Activated CD4-positive, alpha-beta T cell treated with anti-CD3 and anti-CD28 coated beads for 1 hour (primary cell): ENCODE data around the gene CLN6.
"Not testable (repeated sequence)": the region's sequence is repeated elsewhere in the genome, so short reads cannot be mapped to it uniquely, and the experiment has no call there.

Experiments used
- DNase-seq: peaks from one replicate; pipeline ENCODE4 v3.0.0-alpha.2; 2020

The CLN6 gene

DNA sequence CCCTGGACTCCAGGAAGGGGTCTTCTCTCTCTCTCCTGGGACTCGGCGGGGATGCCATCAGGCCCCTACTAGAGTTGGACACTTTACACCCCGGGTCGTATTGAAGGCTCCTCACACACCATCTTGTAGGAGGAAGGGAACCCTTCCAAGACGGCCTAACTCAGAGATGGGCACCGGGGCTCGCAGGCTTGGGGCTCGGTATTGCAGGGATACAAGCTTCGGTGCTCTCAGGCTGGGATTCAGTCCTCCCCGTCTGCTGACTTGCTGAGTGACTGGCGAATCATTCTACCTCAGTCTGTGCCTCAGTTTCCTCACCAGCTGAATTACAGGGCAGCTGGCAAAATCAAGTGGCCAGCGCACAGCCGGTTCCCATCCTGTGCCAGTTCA lies 24.0 kb downstream of the CLN6 start:
- no peak for DNase-seq

DNA sequence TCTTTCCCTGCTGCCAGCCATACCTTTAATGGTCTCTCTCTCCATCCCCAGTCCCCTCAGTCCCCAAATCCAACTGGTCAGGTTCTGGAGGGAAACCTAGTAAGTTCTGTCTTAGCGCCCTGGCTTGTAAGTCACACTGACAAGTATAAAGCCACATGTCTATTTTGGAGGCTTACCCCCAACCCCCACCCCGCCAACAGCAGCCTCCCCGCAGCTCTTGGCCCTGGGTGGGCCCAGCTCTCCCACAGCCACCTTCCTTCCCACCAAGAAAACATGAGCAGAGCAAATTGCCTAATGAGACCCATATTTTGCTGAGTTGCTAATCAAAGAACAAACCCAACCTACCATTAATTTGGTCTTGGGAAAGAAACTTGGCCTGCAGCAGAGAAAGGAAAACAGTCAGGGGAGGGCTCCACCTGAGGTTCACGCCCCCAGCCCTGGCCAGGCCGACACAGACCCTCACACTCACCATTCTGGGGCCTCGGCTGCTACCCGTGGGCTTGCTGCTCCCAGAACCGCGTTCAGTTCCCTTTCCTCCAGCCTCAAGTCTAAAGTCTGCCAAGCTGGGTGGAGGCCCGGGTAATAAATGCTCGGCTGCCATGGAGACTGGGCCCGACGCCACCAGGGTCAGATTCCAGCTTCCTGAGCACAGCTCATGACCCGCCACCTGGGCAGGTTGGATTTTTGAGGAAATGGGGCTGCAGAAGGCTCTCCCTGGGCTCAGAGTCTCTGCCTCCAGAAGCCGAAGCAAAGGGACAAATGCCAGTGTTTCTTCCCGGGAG lies 24.6 kb downstream of the CLN6 start, which contains the start of gene CALML4:
TSS of gene CALML4 (minus strand) at position 557 of the 782 bp plus-strand sequence. CDS start at position 472, 85 bp downstream.
- DNase-seq, result no peak

DNA sequence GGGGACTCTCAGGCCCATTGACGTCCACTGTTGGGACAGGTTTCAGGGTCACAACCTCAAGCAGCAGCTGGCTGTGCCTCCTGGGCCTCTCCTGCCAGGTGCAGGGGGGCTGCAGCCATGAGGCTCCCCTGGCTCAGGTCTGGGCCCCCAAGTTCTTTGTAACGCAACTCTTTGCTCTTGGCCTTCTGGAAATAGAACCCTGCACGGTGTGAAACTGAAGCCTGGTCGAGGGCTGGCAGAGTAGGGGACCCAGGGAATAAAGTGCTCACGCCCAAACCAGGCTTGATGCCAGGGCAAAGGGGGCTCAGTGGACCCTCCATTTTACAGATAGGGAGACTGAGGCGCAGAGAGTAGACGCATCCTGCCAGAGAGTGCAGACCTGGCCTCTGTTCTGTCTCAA lies 25.2 kb downstream of the CLN6 start:
- DNase-seq, result no peak

DNA sequence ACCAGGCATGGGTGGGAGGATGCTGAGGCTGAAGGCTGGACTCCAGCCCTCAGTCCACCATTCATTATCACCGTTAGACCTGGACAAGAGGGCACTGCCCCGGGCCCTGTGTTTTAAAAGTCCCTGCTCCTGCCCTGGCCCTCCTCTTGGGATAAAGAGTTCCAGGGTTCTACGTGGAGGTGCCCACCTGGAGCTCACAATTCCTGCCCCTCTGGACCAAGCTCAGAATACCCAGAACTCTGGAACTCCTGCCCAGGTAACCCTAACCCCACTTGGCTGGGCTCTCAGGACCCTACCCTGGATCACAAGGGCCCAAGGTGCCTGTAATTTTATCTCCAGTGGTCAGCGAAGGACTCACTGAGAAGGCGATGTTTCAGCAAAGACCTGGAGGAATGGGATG lies 25.6 kb downstream of the CLN6 start:
- DNase-seq, result no peak

DNA sequence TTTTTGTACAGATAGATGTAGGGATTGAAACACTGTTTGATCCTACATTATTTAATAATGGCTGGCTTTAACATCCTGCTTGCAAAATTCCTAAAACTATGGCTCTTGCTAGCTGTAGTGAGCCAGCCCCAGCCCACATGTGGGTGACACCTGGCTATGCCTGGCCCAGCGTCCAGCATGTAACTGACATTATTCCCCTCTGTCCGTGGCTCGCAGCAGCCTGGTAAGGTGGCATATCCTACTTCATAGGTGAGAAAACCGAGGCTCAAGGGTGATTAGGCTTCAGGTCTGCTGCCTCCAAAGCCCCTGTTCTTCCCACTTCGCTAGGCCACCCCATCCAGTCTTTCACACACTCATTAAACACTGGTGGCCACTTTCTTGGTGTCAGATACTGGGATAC lies 26.0 kb downstream of the CLN6 start:
- DNase-seq, result no peak

DNA sequence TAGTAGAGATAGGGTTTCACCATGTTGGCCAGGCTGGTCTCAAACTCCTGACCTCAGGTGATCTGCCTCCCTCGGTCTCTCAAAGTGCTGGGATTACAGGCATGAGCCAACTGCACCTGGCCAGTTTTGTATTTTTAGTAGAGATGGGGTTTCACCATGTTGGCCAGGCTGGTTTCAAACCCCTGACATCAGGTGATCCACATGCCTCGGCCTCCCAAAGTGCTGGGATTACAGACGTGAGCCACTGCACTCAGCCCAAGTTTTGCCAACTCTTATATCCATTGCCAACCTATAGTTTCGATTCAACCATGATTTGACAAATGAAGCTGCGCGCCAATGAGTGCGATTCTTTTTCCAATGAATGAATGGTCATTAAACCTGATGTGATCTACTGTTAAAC lies 26.5 kb downstream of the CLN6 start:
- DNase-seq, result not testable (repeated sequence)

DNA sequence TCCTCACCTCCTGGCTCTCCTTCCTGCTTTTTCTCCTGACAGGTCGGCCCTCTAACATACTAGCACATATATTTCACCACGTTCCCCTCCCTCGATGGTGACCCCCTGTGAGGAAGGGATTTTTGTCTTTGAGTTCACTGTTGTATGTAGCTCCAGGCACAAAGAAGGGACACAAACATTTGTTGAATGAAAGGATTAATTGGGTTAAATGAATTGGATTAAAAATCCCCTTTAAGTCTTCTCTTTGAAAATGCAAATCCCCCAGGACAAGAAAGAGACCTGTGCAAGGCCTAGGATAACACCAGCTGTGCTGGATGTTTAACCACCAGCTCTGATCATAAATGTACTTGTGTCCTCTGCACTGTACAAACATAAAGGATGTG lies 27.7 kb downstream of the CLN6 start:
- DNase-seq, result no peak

DNA sequence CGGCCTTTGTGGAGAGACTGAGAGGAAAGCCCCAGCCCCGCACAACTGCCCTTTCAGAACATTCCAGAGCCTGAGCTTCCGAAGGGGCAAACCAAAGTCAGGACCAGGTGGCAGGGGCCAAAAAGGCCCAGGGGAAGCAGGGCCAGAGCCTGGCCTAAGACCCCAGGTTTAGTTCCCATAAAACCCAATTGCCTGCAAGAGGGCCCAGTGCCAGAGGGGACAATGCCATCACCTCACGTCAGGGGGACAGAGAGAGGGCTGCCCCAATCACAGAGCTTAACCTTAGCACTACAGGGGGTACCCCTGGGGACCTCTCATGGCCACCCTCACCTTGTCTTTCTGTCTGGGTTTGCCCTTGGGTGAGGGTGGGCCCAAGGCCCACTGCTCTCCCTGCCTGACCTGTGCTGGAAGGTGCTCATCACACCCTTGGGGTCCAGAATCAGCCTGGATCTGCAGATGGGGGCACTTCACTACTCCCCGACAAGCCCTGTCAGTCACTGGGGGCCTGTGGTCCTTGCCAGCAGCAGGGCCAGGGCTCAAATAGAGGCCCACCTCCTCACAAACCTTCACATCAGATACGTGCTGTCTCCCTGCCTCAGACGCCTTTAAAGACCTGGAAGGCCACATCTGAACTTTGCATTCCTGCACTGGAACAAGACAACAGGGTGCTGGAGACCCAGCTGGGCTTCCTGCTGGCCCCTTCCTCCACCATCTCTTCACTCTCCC lies 28.2 kb downstream of the CLN6 start:
- DNase-seq, result no peak

DNA sequence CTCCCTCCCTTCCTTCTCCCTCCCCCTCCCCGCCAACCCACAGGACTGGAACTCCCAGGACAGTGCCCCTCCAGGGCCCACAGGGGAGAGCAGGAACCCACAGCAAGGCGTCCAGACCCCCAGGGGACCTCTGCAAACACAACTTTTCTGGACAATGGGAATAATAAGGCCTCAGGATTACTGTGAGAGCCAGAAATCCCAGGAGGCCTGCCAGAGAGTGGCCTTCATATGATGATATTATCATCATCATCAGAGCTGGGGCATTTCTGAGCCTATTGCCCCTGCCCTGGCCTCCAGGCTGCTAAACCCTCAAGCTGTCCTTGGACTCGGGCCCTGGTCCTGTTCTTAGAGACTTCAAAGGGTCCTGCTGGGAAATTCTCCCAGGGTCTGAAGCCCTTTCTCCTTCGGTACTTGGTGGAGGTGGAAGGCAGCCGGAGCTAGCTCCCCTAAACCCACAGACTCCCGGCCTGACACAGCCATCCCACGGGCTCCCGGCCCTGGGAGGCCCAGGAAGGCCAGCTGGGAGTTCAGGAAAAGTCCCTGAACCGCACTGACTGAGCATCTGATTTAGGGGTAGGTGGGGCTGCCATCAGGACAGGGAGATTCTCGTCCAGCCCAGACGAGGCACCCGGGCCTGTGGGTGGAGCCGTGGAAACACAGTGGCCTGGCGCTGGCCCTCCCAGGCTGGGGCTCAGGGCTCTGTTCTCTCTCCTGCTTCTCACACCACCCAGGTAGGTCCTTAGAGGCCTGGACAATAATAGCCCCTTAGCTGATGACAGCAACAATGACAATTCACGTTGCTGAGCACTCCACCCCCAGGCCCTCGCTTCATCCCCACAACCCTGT lies 29.3 kb downstream of the CLN6 start:
- DNase-seq, result no peak

DNA sequence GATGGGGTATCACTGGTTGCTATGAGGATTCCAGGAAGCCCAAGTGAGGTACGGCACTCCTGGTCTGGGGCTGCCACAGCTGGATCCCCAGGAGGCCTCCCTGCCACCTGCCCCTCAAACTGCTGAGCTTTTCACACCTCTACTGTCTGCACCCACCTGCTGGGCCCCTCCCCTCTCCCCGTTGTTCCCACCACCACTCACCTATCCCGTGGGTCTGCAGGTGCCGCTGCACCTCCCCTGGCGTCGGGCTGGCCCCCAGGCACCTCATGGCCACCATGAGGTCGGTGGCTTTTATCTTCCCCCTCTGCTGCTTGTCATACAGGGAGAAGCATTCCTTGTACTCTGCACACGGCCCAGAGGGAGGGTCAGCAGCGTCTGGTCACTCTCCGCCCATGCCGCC lies 30.2 kb downstream of the CLN6 start:
- no peak for DNase-seq

DNA sequence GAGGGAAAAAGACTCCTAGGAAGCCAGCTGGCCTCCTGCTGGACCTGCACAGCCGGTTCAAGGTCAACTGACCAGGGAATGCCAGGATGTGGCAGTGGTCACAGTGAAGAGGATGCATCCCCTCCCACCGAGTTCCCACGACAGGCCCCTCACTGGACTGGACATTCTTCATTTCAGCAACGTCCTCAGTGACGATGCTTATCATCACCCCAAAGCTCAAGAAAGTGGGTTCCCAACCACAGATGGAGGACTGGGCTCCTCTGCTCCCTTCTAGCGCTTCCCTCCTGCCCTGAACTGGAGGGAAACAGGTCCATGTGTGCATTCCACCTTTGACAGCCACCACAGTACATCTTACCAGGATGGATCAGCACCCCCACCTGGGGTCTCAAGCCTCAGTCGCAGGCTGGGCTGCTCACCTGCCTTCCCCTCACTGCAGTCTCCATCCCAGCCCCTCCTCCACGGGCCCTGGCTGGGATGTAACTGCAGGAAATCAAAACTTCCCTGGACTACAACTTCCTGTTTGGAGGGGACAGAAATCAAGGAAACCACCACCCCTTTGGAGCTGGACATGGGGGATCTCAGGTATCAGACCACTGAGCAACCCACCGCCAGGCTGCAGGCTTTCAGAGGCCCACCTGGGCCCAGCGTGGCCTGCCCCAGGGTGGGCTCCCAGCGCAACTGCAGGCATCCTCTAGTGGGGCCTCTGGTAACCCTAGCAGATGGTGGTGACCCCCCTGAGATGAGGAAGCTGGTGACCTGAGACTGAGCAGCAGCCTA lies 31.7 kb downstream of the CLN6 start:
- DNase-seq, result no peak

DNA sequence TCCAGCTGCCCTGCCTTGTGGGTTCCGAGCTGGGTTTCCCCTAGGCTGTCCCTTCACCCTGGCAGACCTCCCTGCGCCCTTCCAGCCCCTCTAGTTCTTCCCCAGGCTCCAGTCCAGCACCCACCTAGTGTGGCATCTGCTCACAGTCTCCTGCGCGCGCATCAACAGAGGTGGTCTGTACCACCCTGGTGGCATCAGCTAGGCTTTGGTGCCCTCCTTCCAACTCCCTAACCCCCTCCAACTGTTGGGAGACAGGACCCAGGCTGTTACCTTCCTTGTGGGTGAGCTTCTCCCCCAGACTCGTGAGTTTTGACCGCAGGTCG lies 32.4 kb downstream of the CLN6 start:
- DNase-seq, result no peak

DNA sequence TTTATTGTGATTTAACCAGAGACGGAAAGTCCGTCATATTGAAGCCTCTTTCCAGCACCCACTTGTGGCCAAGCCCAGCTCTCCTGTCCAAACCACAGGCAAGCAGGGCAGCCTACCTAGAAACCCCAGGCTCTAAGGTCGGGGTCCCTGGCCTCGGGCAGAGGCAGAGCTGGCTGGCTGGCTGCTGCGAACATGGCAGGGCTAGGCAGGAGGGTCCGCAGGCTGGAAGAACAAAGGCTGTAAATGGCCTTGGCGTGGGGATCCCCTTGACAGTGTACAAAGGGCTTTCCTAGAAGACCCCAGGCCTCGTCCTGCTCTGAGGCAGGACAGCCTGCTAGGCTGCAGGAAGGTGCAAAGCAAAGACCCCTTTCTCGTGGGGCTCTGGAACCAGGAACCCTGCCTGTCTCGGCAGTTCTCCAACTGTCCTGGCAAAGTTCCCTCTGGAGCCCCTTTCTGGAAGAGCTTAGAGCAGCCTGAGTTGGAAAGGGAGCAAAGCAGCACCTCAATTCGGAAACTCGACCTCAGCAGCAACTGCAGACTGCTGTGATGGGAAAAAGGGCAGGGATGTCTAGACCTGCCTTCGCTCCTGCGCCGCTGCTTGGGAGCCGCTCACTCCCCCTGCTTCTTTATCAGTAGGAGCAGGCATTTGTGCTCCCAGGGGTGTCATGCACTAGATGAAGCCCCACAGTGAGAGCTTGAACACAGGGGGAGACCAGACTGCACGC lies 32.9 kb downstream of the CLN6 start:
- no peak for DNase-seq

DNA sequence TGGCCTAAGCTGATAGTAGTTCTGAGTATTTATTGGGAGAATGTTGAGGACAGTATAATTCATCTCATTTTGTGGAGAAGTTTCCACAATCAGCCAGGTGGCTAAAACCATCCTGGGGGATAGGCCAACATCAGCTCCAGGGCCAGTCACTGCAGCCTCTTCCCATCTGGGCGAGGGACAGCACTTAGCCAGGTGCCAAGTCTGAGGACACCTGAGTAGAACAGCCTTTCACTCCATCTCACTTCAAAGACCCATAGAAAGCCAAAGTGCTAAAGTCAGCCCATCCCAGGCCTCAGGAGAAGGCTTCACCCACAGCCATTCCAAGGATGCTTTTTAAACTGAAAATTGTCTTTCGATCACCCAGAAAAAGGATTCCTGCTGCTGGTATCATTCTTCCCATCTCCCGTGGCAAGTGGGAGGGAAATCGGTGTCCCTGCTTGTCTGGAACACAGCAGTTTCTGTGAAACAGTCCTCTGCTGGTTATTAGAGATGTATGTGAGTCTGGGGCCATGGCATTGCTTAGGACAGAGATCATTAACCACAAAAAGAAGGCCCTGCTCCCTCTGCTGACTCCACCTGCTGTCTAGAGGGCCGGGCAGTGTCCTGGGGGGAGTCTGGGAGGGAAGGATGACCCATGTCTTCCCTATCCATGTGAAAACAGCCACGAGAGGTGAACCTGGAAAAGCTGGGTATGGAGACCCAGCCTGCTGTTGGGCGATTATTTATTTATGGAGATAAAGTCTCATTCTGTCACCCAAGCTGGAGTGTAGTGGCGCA lies 34.0 kb downstream of the CLN6 start:
- DNase-seq, result no peak

DNA sequence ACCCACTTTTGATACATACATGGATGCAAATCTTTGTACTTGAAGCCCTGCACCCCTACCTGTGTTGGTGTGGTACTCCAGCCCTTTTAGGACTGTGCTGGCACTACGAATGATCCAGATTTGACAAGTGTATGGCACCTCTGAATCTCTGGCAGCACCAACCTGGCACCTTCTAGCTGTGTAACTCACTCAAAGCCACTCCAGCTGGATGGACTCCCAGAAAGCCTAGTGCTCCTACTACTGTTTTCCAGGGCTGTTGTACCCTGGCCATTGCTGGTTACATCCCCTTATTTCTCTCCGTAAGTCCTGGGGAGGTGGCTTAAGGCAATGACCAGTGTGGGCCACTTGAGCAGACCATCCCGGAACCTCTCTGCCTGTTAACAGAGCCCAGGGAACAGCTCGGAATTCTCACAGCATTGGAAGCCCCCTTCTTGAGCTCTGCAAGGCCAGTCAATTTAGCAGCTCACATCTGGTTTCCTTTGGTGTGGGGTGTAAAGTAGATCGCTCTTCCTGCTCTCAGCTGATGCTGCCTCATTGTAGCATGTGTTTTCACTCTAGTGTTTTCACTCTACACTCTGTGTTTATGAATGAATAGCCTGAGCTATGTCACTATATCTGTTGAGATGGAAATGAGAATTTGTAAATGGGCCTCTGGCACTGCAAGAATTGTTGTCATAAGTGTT lies 36.6 kb downstream of the CLN6 start:
- DNase-seq, result no peak

DNA sequence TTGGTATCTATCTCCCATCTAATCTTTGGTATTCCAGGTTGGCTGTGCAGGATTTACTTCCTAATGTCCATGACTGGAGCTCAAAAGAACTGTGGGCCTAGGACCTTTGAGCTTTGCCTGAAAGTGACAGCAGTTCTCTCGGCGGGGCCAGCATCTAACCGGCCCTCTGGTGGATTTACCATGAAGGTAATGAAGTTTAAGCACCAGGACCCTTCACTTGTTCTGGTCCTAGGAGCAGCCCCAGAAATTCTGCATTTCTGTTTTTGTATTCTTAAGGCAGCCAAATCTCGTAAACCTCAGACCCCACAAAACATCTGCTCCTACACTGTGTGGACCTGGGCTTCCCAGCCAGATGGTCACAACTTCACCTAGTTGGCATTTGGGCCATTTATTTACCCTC lies 37.4 kb downstream of the CLN6 start:
- DNase-seq, result no peak

DNA sequence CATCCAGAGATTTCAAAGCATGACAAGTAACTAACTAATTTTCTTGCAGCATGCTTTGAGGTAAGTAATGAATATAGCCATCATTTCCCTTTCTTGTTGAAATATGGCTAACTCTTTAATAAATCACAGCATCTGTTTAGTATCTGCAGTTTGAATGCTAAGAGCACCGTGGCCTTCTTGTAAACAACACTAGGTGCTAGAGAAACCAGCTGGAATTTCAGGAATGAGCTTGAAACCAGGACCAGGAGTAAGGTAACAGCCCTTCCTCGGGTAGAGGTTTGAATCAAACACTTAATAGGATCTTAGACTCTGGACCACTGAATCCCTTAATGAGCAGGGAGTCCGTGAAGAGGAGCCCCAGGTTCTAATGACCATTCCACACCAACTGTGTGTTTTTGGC lies 38.0 kb downstream of the CLN6 start:
- DNase-seq, result no peak

DNA sequence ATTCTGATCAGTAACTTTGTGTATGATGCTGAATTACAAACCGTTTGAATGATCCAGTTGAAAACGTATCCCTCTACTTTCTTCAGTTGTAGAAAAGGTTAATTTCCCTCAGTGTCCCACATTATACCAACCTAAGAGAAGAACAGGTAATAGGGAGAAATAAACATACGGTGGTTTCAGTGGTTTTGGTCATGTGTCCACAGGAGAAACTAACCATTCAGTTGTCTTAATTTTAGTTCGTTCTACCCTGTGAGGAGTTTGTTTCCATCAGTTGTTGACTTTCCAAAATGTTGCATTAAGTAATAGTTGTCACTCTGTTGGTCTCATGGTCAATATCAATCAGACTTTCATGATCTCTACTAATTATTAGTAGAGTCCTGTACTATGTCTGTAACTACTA lies 39.5 kb downstream of the CLN6 start:
- no peak for DNase-seq

DNA sequence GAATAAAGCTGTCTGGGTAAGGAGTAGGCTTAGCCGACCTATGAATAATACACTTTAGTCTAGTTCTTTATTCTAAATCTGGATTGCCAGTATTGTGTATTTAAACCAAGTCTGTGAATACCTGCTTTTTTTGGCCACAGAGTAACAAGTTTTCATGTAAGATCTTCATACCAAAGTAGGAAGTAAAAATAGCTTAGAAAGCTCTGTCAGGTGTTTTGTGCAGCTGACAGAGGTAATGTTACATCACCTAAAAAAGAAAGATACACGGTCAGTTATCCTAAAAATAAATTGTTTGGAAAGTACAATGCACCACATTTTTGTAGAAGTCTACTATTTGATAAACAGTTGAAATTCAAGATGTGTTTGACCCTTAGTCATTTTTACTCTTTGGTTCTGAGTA lies 40.9 kb downstream of the CLN6 start:
- no peak for DNase-seq

DNA sequence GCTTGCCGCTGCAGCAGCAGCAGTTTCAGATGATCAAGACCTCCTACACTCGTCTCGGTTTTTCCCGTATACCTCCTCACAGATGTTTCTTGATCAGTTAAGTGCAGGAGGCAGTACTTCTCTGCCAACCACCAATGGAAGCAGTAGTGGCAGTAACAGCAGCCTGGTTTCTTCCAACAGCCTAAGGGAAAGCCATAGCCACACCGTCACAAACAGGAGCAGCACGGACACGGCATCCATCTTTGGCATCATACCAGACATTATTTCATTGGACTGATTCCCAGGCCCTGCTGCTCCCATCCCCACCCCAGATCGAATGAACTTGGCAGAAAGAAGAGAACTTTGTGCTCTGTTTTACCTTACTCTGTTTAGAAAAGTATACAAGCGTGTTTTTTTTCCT lies 42.0 kb downstream of the CLN6 start:
- DNase-seq, result no peak
